K562 (cell line): Measurements from ENCODE around the gene NR2F6. TPM values are rescaled to one million over a fixed set of nuclear protein-coding genes. Genes with fewer than 3 reads are reported as not detected.

Source experiments
- ATAC-seq: fragments of 200-7000 bp; cut with Tn5 transposase; 3 replicates; pipeline ENCODE4 v1.9.1; 2020; ENCODE audit warnings: moderate library complexity
- BruUV-seq: library from RNA; stranded (reverse); fragments of 400-500 nt; replicated peaks from 2 replicates; lab custom pipeline; 2021; lab: Mats Ljungman, UMichigan
- CTCF ChIA-PET: fragments of 300-600 bp; formaldehyde crosslinking; extraction: SDS; loops from one replicate; lab custom pipeline; 2021; ENCODE audit warnings: low intra/inter-chr PET ratio; lab: Yijun Ruan, JAX
- POLR2A ChIA-PET: fragments of 300-600, 350-650 bp; sonication (Branson Sonifier 250); formaldehyde crosslinking; extraction: SDS; loops from one replicate; lab custom pipeline; 2021; ENCODE audit warnings: antibody characterized with exemption, inconsistent platforms; lab: Yijun Ruan, JAX
- DNase-seq, 4 experiments: peaks; one replicate each; pipeline versions ENCODE4 v3.0.0 to v3.0.0-alpha.2; 2011 to 2018; ENCODE audit warnings: low spot score in 3 of 4, mixed read lengths in 3 of 4; ENCODE audit errors: extremely low read depth in 1 of 4
- FAIRE-seq: peaks from 2 replicates; lab custom pipeline; 2011; peaks lifted over from hg19 to GRCh38; lab: Jason Lieb, UNC
- H2AFZ ChIP-seq: 2 replicates; pipeline ENCODE4 v1.6.0; 2011; ENCODE audit warnings: low read depth, low read length, control low read depth, inconsistent platforms
- H3K27ac ChIP-seq: fragments of 200-600 bp; 3 replicates; pipeline ENCODE4 v1.8.0; 2011; ENCODE audit warnings: low read depth, mild to moderate bottlenecking, control low read depth, inconsistent platforms, low read length, moderate library complexity, mixed read lengths; ENCODE audit errors: extremely low read depth
- H3K27me3 ChIP-seq, 2 experiments: fragments of 300-600 bp in 1 of 2; 2 replicates in 1 of 2; 3 replicates in 1 of 2; pipeline versions ENCODE4 v1.6.0 to v1.8.0; 2011; ENCODE audit warnings: inconsistent platforms in 2 of 2, low read length in 2 of 2, mild to moderate bottlenecking in 1 of 2, mixed read lengths in 1 of 2, moderate library complexity in 1 of 2; ENCODE audit not compliant: control insufficient read depth in 2 of 2, insufficient read depth in 2 of 2
- H3K36me3 ChIP-seq: fragments of 300-600 bp; 3 replicates; pipeline ENCODE4 v1.8.0; 2011; ENCODE audit warnings: mild to moderate bottlenecking, low read length, inconsistent platforms; ENCODE audit not compliant: control insufficient read depth, insufficient read depth
- H3K4me1 ChIP-seq, 2 experiments: fragments of 200-600 bp in 1 of 2; replicated peaks in 1 of 2; 2 replicates in 1 of 2; 3 replicates in 1 of 2; pipeline versions ENCODE4 v1.5.1 to v1.8.0; 2011; ENCODE audit warnings: inconsistent platforms in 2 of 2, low read length in 2 of 2, mild to moderate bottlenecking in 1 of 2, mixed read lengths in 1 of 2, moderate library complexity in 1 of 2; ENCODE audit not compliant: control insufficient read depth in 2 of 2, insufficient read depth in 2 of 2
- H3K4me2 ChIP-seq: 2 replicates; pipeline ENCODE4 v1.6.1; 2011; ENCODE audit warnings: low read length, control low read depth, inconsistent platforms, mixed read lengths; ENCODE audit not compliant: insufficient read depth
- H3K4me3 ChIP-seq: fragments of 200-600 bp; sonication (generic), shearing (Covaris generic); 2 replicates; pipeline ENCODE4 v1.5.1; 2016; ENCODE audit warnings: control low read depth, inconsistent platforms
- H3K79me2 ChIP-seq: fragments of 200-600 bp; 3 replicates; pipeline ENCODE4 v1.8.0; 2011; ENCODE audit warnings: low read length, inconsistent platforms; ENCODE audit not compliant: control insufficient read depth, insufficient read depth
- H3K9ac ChIP-seq, 2 experiments: 2 replicates each; pipeline versions ENCODE4 v1.6.0 to v1.6.1; 2011; ENCODE audit warnings: low read depth in 2 of 2, low read length in 2 of 2, control low read depth in 1 of 2, inconsistent platforms in 1 of 2, mild to moderate bottlenecking in 1 of 2, mixed read lengths in 1 of 2; ENCODE audit not compliant: insufficient read depth in 1 of 2
- H3K9me1 ChIP-seq: one replicate; pipeline ENCODE4 v1.6.0; 2011; ENCODE audit warnings: inconsistent platforms, mild to moderate bottlenecking, low read length, moderate library complexity; ENCODE audit not compliant: control insufficient read depth, insufficient read depth
- H3K9me3 ChIP-seq: replicated peaks from 2 replicates; pipeline ENCODE4 v1.5.1; 2011; ENCODE audit warnings: low read depth, low read length, inconsistent platforms; ENCODE audit not compliant: control insufficient read depth, insufficient read depth
- H4K20me1 ChIP-seq: replicated peaks from 2 replicates; pipeline ENCODE4 v1.6.1; 2011; ENCODE audit warnings: low read length, inconsistent platforms, mixed read lengths; ENCODE audit not compliant: control insufficient read depth, insufficient read depth
- BACH1 ChIP-seq: fragments of 200-800 bp; sonication (Bioruptor generic); IDR thresholded peaks from 2 replicates; pipeline ENCODE4 v1.6.1; 2016; ENCODE audit warnings: missing genetic modification characterization, missing compliant biosample characterization
- BCOR ChIP-seq: fragments of 450-650 bp; IDR thresholded peaks from 2 replicates; pipeline ENCODE4 v1.6.1; 2016
- CBFA2T2 ChIP-seq: fragments of 450-650 bp; conservative IDR thresholded peaks from 2 replicates; pipeline ENCODE4 v1.6.1; 2017; ENCODE audit warnings: mild to moderate bottlenecking
- ESRRA ChIP-seq: fragments of 450-650 bp; IDR thresholded peaks from 2 replicates; pipeline ENCODE4 v1.6.1; 2014; ENCODE audit warnings: low read depth, mild to moderate bottlenecking, moderate library complexity, borderline replicate concordance
- FOS ChIP-seq: IDR thresholded peaks from 3 replicates; pipeline ENCODE4 v1.6.1; 2011; ENCODE audit not compliant: insufficient read length; ENCODE audit errors: extremely low read depth
- GATAD2B ChIP-seq: fragments of 450-650 bp; IDR thresholded peaks from 2 replicates; pipeline ENCODE4 v1.6.1; 2017; ENCODE audit warnings: mild to moderate bottlenecking, borderline replicate concordance
- HNRNPLL ChIP-seq: fragments of 200-400 bp; formaldehyde crosslinking; IDR thresholded peaks from 2 replicates; pipeline ENCODE4 v1.6.1; 2017; ENCODE audit warnings: low read length, low read depth, mild to moderate bottlenecking; ENCODE audit not compliant: poor library complexity, severe bottlenecking
- HSF4 ChIP-seq: fragments of 250-450 bp; sonication (Bioruptor Pico); IDR thresholded peaks from 2 replicates; pipeline ENCODE4 v2.1.2; 2022; ENCODE audit warnings: mild to moderate bottlenecking, moderate library complexity, borderline replicate concordance
- KDM1A ChIP-seq, 2 experiments: fragments of 450-650 bp; IDR thresholded peaks; 2 replicates each; pipeline ENCODE4 v1.6.1; 2016; ENCODE audit warnings: mild to moderate bottlenecking in 2 of 2
- NFIC ChIP-seq: fragments of 450-650 bp; IDR thresholded peaks from 2 replicates; pipeline ENCODE4 v1.6.1; 2017; ENCODE audit warnings: mild to moderate bottlenecking, inconsistent platforms
- PURB ChIP-seq: sonication (generic); formaldehyde crosslinking; IDR thresholded peaks from 2 replicates; pipeline ENCODE4 v1.9.0; 2021; ENCODE audit warnings: low read depth, mild to moderate bottlenecking, missing genetic modification reagents
- RBM25 ChIP-seq: fragments of 200-400 bp; formaldehyde crosslinking; IDR thresholded peaks from 2 replicates; pipeline ENCODE4 v1.6.1; 2018; ENCODE audit warnings: low read length, low read depth, moderate library complexity; ENCODE audit not compliant: severe bottlenecking
- SMARCA5 ChIP-seq: fragments of 450-650 bp; IDR thresholded peaks from 2 replicates; pipeline ENCODE4 v1.6.1; 2016
- SOX6 ChIP-seq: fragments of 450-650 bp; IDR thresholded peaks from 2 replicates; pipeline ENCODE4 v1.6.1; 2014; ENCODE audit warnings: mild to moderate bottlenecking
- THRAP3 ChIP-seq: fragments of 450-650 bp; IDR thresholded peaks from 2 replicates; pipeline ENCODE4 v1.6.1; 2016; ENCODE audit warnings: mild to moderate bottlenecking, inconsistent platforms, borderline replicate concordance
- XRCC4 ChIP-seq: IDR thresholded peaks from one replicate; pipeline ENCODE4 v1.6.1; 2011; ENCODE audit not compliant: insufficient read depth, insufficient read length; ENCODE audit errors: extremely low read depth
- ZC3H8 ChIP-seq: fragments of 450-650 bp; IDR thresholded peaks from 2 replicates; pipeline ENCODE4 v1.6.1; 2017
- ZFP36 ChIP-seq: fragments of 150-350 bp; IDR thresholded peaks from 2 replicates; pipeline ENCODE4 v1.6.1; 2018; ENCODE audit warnings: low read length, low read depth; ENCODE audit not compliant: partially characterized antibody
- ZNF121 ChIP-seq: sonication (generic); formaldehyde crosslinking; conservative IDR thresholded peaks from 2 replicates; pipeline ENCODE4 v1.8.0; 2022; ENCODE audit warnings: missing genetic modification reagents
- ZNF253 ChIP-seq: fragments of 250-450 bp; sonication (Bioruptor Pico); conservative IDR thresholded peaks from 2 replicates; pipeline ENCODE4 v1.6.1; 2021; ENCODE audit warnings: mild to moderate bottlenecking
- ZNF408 ChIP-seq: fragments of 250-450 bp; sonication (Bioruptor Pico); IDR thresholded peaks from 2 replicates; pipeline ENCODE4 v1.4.0; 2020; ENCODE audit warnings: low read depth, mild to moderate bottlenecking, moderate library complexity
- ZNF444 ChIP-seq: fragments of 250-450 bp; sonication (Bioruptor Pico); IDR thresholded peaks from 2 replicates; pipeline ENCODE4 v1.4.0; 2020; ENCODE audit warnings: mild to moderate bottlenecking, moderate library complexity
- WGBS: fragments of 100-300 bp; shearing (Covaris generic); methylation state at CpG from one replicate; pipeline ENCODE4 v1.1.6; 2016; ENCODE audit warnings: low coverage, mixed read lengths; ENCODE audit not compliant: insufficient coverage; ENCODE audit errors: missing lambda C conversion rate; 5-methylcytosine and 5-hydroxymethylcytosine counted together
- in situ Hi-C: fragments of 300-500 bp; cut with MboI; formaldehyde crosslinking; loops from 4 replicates; pipeline ENCODE4 v1.15.0; 2018; ENCODE audit warnings: inconsistent platforms, mixed read lengths
- intact Hi-C: fragments of 100-400 bp; cut with micrococcal nuclease; formaldehyde crosslinking; loops from 2 replicates; pipeline ENCODE4 v1.14.2; 2022
- polyA plus RNA-seq, 8 experiments: library from polyadenylated mRNA; depleted of rRNA in 4 of 8; stranded (reverse) in 5 of 8; unstranded in 3 of 8; fragments of >200 nt; fragmentation: Nextera tagmentation in 2 of 8; fragmentation: Illumina TruSeq in 1 of 8; extraction: Ambion mirVana in 2 of 8; extraction: Trizol in 1 of 8; gene quantifications; 2 replicates each; pipeline versions ENCODE4 v1.2.1 to v1.2.3, GENCODE V29; 2011 to 2014; ENCODE audit warnings: inconsistent platforms in 1 of 8, missing spikeins in 1 of 8
- total RNA-seq, 7 experiments: library from RNA; depleted of rRNA in 6 of 7; stranded (reverse); fragments of >200 nt in 6 of 7; fragmentation: Illumina TruSeq in 2 of 7; extraction: Trizol in 2 of 7; gene quantifications; 2 replicates each; pipeline versions ENCODE4 v1.2.1 to v1.2.3, GENCODE V29; 2011 to 2021; ENCODE audit warnings: low replicate concordance in 1 of 7
- TF ChIP-seq, protein P1 (sequence below): sonication (generic); formaldehyde crosslinking; IDR thresholded peaks from 2 replicates; pipeline ENCODE4 v1.8.0; 2022; ENCODE audit warnings: mild to moderate bottlenecking, missing genetic modification reagents
- TF ChIP-seq, protein P2 (sequence below): sonication (generic); formaldehyde crosslinking; IDR thresholded peaks from 2 replicates; pipeline ENCODE4 v1.8.0; 2022; ENCODE audit warnings: missing genetic modification reagents, mild to moderate bottlenecking, borderline replicate concordance

The NR2F6 gene
- total and polyA plus RNA-seq, 9 of the 15 experiments (the other 6 are each of a cell fraction or from before 2014, with no cell fraction given) = 0.76 to 97.5 (median 18.8) TPM

DNA sequence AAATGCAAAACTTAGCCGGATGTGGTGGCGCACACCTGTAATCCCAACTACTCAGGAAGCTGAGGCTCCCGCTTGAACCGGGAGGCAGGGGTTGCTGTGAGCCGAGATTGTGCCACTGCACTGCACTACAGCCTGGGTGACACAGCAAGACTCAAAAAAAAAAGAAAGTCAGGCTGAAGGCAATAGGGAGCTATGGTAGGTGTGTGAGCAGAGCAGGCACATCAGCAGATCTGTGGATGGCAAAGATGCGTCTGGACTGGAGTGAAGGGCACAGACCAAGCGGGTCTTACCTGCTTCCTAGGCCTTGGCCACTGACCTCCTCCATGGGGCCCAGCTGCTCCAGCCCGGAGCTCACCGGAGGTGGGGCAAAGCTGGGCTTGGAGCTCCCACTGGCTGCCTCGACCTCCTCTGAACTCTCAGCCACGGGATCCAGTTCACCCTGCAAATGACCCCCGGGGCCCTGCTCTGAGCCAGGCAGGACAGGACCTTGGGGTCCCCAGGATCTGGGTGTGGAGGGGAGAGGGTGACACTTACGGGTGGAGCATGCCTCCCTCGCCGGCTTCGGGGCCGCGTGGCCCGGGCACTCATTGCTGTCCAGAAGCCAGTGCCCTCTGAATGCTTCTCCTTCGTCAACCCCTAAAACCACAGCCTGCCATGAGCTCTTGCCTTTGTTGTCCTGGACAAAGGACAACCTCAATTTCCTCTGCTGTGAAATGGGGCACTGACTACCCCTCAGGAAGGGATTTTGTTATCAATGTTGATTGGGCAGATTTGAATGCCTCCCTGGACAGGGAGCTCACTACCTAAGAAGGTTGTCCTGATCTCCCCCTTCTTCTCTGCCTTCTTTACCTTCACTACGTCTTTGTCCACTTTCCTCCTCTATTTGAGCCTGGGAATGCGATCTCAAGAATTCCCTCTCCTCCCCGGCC is 18.3 kb upstream of the NR2F6 start:
- ChIA-PET CTCF (no interaction called here), POLR2A (interaction anchor here (0.6 to 1.0 kb wide), 5 partner anchors 15 to 449 kb away, joined by 3 read pairs; partner anchors contain the start of gene USE1)
- DNase-seq (no peak), FAIRE-seq (no peak), ATAC-seq (no peak)
- peaks cover 3 to 25% of the 10 kb centered on the region in 2 experiments; a peak in 3 of 5 replicates for H3K4me1 ChIP-seq
- H3K27me3 ChIP-seq = no peaks in the 10 kb centered on the region
- H3K4me2 ChIP-seq = no peak overlapping the region
- no peak overlapping the region for H3K27ac ChIP-seq
- no peaks in the 10 kb centered on the region for H3K9me1 ChIP-seq
- peaks cover 17% of the 10 kb centered on the region for H3K79me2 ChIP-seq
- intact Hi-C loops = no loop called here
- peaks cover 4% of the 10 kb centered on the region; the same call in 1 of the 3 replicates for H3K36me3 ChIP-seq
- no peaks in the 10 kb centered on the region for H4K20me1 ChIP-seq
- no TSS peak for BruUV-seq
- peak overlapping the region; percentile 74 for H2AFZ ChIP-seq
- in situ Hi-C loops = no loop called here
- WGBS = 76% methylated on average over 19 of the region's 23 CpGs
- H3K4me3 ChIP-seq = no peak overlapping the region
- H3K9ac ChIP-seq = peak overlapping the region in 1 of 2 experiments; percentile 67; a peak in 2 of 4 replicates
- no peaks in the 10 kb centered on the region for H3K9me3 ChIP-seq
- TF ChIP-seq XRCC4 = no peak
- TF ChIP-seq, protein P1, sequence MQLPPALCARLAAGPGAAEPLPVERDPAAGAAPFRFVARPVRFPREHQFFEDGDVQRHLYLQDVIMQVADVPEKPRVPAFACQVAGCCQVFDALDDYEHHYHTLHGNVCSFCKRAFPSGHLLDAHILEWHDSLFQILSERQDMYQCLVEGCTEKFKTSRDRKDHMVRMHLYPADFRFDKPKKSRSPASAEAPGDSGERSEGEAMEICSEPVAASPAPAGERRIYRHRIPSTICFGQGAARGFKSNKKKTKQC (CRISPR knock-in tag) = no peak
- TF ChIP-seq, protein P2, sequence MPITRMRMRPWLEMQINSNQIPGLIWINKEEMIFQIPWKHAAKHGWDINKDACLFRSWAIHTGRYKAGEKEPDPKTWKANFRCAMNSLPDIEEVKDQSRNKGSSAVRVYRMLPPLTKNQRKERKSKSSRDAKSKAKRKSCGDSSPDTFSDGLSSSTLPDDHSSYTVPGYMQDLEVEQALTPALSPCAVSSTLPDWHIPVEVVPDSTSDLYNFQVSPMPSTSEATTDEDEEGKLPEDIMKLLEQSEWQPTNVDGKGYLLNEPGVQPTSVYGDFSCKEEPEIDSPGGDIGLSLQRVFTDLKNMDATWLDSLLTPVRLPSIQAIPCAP (CRISPR knock-in tag) = no peak
- peak; percentile 85 for TF ChIP-seq ZFP36
- no peak for TF ChIP-seq NFIC
- TF ChIP-seq BACH1 (tag) = no peak
- no peak for TF ChIP-seq ZNF444 (CRISPR knock-in tag)
- TF ChIP-seq THRAP3 = no peak
- TF ChIP-seq HSF4 = no peak
- TF ChIP-seq SOX6 = no peak
- TF ChIP-seq FOS = no peak
- no peak for TF ChIP-seq PURB
- no peak for TF ChIP-seq ZNF121
- no peak for TF ChIP-seq ZNF408 (CRISPR knock-in tag)
- peak; percentile 61 to 66; a peak in 3 of 4 replicates for TF ChIP-seq KDM1A (IDR thresholded peaks at IDR 0.05)
- peak; percentile 28 for TF ChIP-seq SMARCA5
- TF ChIP-seq RBM25 = peak; percentile 82
- TF ChIP-seq ZNF253 = no peak
- no peak for TF ChIP-seq CBFA2T2
- no peak for TF ChIP-seq GATAD2B
- TF ChIP-seq HNRNPLL = no peak
- peak; percentile 29; the same call in 1 of the 2 replicates for TF ChIP-seq ESRRA
- no peak for TF ChIP-seq ZC3H8
- peak; percentile 94 for TF ChIP-seq BCOR
